ENCODE data around the gene C9orf40.

Gene C9orf40

GRCh38 chr9:74920944-74921626, 31.6 kb downstream of the C9orf40 start:
- Histone ChIP-seq H3K9me3 (ENCODE audit: low read depth, low read length) (no peaks in the 10 kb centered on the region), H3K4me3 (no peak overlapping the region), H3K27ac (no peak overlapping the region), H3K9ac (ENCODE audit: insufficient read length) (no peak overlapping the region), H3K36me3 (ENCODE audit: insufficient read depth, low read length) (no peaks in the 10 kb centered on the region)
- no peak for DNase-seq (ENCODE audit: low read depth, low spot score)
- no peak for TF ChIP-seq FOXP2 (optimal IDR thresholded peaks at IDR 0.05; ENCODE audit: control extremely low read depth, extremely low read length, insufficient read depth)
- TF ChIP-seq POLR2AphosphoS5 (IDR thresholded peaks at IDR 0.05; ENCODE audit: borderline replicate concordance, low read depth, low read length): no peak
- TF ChIP-seq EZH2 (IDR thresholded peaks at IDR 0.05): no peak

GRCh38 chr9:74910036-74910435, 42.7 kb downstream of the C9orf40 start:
- Histone ChIP-seq H3K27ac (no peak overlapping the region), H3K4me3 (no peak overlapping the region), H3K9me3 (ENCODE audit: low read depth, low read length) (no peaks in the 10 kb centered on the region), H3K36me3 (ENCODE audit: insufficient read depth, low read length) (no peaks in the 10 kb centered on the region), H3K9ac (ENCODE audit: insufficient read length) (no peak overlapping the region)
- TF ChIP-seq POLR2AphosphoS5 (IDR thresholded peaks at IDR 0.05; ENCODE audit: borderline replicate concordance, low read depth, low read length): no peak
- TF ChIP-seq FOXP2 (optimal IDR thresholded peaks at IDR 0.05; ENCODE audit: control extremely low read depth, extremely low read length, insufficient read depth): no peak
- no peak for TF ChIP-seq EZH2 (IDR thresholded peaks at IDR 0.05)
- no peak for DNase-seq (ENCODE audit: low read depth, low spot score)

GRCh38 chr9:74908665-74909064, 44.0 kb downstream of the C9orf40 start:
- H3K27ac ChIP-seq: no peak overlapping the region
- H3K36me3 ChIP-seq (ENCODE audit: insufficient read depth, low read length): no peaks in the 10 kb centered on the region
- DNase-seq (ENCODE audit: low read depth, low spot score): no peak
- no peak overlapping the region for H3K4me3 ChIP-seq
- no peak overlapping the region for H3K9ac ChIP-seq (ENCODE audit: insufficient read length)
- H3K9me3 ChIP-seq (ENCODE audit: low read depth, low read length): no peaks in the 10 kb centered on the region
- no peak for TF ChIP-seq POLR2AphosphoS5 (IDR thresholded peaks at IDR 0.05; ENCODE audit: borderline replicate concordance, low read depth, low read length)
- no peak for TF ChIP-seq EZH2 (IDR thresholded peaks at IDR 0.05)
- no peak for TF ChIP-seq FOXP2 (optimal IDR thresholded peaks at IDR 0.05; ENCODE audit: control extremely low read depth, extremely low read length, insufficient read depth)

- Histone ChIP-seq H3K36me3 (ENCODE audit: insufficient read depth, low read length) (no peaks in the 10 kb centered on the region), H3K9me3 (ENCODE audit: low read depth, low read length) (no peaks in the 10 kb centered on the region), H3K9ac (ENCODE audit: insufficient read length) (no peak overlapping the region), H3K27ac (no peak overlapping the region), H3K4me3 (no peak overlapping the region)
- TF ChIP-seq FOXP2 (optimal IDR thresholded peaks at IDR 0.05; ENCODE audit: control extremely low read depth, extremely low read length, insufficient read depth): no peak
- TF ChIP-seq EZH2 (IDR thresholded peaks at IDR 0.05): no peak
- TF ChIP-seq POLR2AphosphoS5 (IDR thresholded peaks at IDR 0.05; ENCODE audit: borderline replicate concordance, low read depth, low read length): no peak
- no peak for DNase-seq (ENCODE audit: low read depth, low spot score)
These were observed 45.6 kb downstream of the C9orf40 start for GRCh38 chr9:74907085-74907484.

- Histone ChIP-seq H3K4me3 (no peak overlapping the region), H3K9ac (ENCODE audit: insufficient read length) (no peak overlapping the region), H3K9me3 (ENCODE audit: low read depth, low read length) (no peaks in the 10 kb centered on the region), H3K36me3 (ENCODE audit: insufficient read depth, low read length) (no peaks in the 10 kb centered on the region), H3K27ac (no peak overlapping the region)
- no peak for TF ChIP-seq POLR2AphosphoS5 (IDR thresholded peaks at IDR 0.05; ENCODE audit: borderline replicate concordance, low read depth, low read length)
- no peak for TF ChIP-seq FOXP2 (optimal IDR thresholded peaks at IDR 0.05; ENCODE audit: control extremely low read depth, extremely low read length, insufficient read depth)
- no peak for TF ChIP-seq EZH2 (IDR thresholded peaks at IDR 0.05)
- no peak for DNase-seq (ENCODE audit: low read depth, low spot score)
These were observed 51.7 kb downstream of the C9orf40 start for GRCh38 chr9:74901001-74901400.
